Frontal cortex (tissue), 4 donors: ENCODE data around the gene KCNN3. TPM values are rescaled to one million over a fixed set of nuclear protein-coding genes. Genes with fewer than 3 reads are reported as not detected.

Experiments used
- DNase-seq, 2 donors: peaks; one replicate each; pipeline ENCODE4 v3.0.0; 2012; ENCODE audit warnings: low spot score in 2 of 2
- FAIRE-seq: peaks from 2 replicates; lab custom pipeline; 2012; peaks lifted over from hg19 to GRCh38; lab: Jason Lieb, UNC
- total RNA-seq: library from RNA; depleted of rRNA; stranded (reverse); fragments of >200 nt; gene quantifications from one replicate; pipeline ENCODE4 v1.2.3, GENCODE V29; 2014
- donor health status: control.
- donor health status: control.
- donor health status: control.

KCNN3 gene
- total RNA-seq, 1 donor from 2014 or later = 2.4 TPM

DNA sequence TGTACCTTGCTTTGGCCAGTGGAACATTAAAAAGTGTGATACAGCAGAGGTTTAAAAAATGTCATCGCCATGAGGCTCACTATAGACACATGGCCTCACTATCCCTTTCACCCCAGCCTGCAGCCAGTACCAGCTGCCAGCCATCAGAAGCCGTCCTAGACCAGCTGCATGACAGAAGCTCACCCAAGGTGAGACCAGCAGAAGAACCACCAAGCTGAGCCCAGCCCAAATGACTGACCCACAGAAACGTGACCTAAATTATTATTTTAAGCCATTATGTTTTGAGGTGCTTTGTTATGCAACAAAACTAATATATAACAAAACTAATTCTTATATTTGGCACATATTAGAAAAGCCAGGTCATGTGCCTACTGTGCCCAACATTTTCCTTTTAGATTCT lies 91.1 kb downstream of the KCNN3 start:
- FAIRE-seq (no peak), DNase-seq (no peak)

DNA sequence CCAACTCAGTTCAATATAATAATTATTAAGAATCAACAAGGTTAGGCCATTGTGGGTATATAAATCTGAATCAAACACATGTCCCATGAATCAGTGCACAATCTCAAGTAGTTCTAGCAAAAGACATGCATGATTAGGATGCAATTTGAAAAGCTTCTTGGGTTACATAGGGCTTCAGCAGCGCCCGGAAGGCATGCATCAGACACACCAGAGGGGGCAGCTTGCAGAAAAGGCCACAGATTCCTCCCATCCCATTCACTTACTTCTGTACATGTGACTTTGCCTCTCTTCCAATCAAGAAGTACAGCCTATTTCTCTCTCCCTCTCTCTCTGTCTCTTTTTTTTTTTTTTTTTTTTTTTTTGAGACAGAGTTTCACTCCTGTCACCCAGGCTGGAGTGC lies 91.8 kb downstream of the KCNN3 start:
- no peak for FAIRE-seq
- DNase-seq = no peak

DNA sequence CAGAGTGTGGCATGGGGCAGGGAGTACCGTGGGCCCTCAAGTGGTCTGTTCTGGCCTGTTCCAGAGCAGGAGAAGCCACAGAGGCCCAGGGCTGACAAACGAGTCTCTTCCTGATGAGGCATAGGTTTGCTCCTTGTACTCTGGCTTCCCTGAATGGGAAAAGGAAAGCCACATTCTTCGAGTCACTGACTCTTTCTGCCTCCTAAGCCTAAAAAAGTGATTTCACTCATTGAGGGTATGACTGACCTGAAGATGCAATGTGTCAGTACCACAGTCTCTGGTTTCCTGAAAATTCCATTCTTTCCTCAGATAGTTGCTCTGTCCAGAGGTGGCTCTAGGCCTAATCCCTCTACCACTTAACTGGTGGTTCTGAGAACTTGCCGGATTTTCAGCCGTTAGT lies 92.3 kb downstream of the KCNN3 start:
- FAIRE-seq (no peak), DNase-seq (no peak)

DNA sequence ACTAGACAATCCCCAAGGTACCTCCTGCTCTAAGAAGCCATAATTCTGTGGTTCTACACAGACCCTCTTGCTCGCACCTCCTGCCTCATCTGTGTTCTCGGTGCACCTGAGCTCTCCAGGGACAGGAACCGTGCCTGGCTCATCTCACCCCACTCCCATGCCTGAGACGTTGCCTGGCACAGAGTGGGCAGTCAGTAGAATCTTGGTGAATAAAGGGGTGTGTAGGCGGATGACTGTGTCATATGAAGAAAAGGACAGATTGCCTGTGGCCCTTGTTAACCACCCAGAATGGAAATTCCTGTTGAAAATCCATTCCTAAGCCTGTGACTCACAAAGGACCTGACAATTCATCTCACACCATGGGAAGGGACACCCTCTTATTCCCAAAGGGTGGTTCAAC lies 92.9 kb downstream of the KCNN3 start:
- FAIRE-seq (no peak), DNase-seq (no peak)

DNA sequence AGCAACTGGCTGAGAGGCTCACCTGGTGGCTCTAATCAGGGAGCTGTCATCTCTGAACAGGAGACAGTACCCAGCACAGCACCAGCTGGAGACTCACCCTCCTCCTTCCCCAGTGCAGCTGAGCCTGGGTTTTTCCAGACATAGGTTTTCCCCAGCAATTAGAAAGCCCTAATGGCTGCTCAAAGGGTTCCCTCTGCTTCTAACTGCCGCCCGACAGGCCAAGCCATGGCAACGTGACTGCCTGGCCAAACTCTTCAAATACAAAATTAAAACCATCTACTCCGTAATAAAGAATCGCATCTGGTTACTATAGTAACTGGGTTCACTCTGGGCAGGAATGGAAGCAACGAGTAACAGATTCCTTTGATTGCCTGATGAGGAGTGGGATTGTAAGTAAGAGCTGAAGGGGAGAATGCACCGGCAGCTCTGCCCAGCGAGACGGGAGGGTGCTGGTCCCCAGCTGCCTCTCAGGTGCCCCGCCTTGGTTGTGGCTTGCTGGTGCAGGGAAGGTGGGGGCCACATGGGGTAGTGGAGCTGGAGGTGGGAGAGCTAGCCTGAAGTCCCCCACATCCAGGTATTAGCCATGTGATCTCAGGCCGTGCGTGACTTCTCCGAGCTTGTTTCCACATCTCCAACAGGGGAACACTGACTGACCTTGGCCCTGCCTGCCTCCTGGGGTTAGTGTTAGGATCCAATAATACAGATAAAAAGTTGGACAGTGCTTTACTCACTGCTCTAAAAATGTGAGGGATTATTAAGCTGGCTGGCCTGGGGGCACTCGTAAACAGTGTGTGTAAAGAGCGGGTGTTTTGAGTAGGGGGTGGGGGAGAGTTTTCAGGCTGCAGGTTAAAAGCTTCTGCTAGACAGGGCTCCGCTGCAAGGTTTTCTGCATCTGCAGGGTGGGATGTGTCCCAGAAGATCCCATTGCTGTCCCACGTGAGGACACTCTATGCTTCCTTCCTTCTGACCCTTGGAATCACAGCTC lies 94.2 kb downstream of the KCNN3 start:
- no peak for FAIRE-seq
- no peak for DNase-seq

DNA sequence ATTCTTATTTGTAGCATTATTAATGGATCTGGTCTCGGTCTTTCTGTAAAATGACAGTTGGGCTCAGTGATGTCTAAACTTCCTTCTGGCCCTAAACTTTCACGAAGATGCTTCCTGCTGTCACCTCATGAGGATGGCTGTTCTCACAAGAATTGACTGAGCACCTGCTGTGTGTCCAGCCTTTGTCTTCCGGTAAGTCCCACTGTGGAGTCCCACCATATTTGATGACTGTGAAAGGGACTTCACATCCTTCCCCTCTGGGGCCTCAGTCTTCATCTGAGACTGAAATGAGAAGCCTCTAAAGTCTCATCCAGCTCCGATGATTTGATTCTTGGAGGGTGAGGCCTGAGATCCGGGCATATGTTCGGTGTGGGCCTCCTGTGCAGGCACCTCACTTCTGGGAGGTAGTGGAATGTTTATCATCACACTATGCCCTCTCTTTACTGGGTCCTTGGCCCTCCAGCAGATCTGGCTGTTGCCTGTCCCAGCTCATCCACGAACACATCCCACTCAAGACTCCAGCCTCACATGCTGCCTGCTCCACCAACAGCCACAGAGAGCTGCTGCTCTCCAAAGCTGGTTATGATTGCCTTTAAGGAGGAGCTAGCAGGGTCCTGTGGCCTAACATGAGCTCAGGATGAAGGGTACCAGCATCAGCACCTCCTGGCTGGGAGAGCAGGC lies 95.8 kb downstream of the KCNN3 start:
- FAIRE-seq (no peak), DNase-seq (no peak)

DNA sequence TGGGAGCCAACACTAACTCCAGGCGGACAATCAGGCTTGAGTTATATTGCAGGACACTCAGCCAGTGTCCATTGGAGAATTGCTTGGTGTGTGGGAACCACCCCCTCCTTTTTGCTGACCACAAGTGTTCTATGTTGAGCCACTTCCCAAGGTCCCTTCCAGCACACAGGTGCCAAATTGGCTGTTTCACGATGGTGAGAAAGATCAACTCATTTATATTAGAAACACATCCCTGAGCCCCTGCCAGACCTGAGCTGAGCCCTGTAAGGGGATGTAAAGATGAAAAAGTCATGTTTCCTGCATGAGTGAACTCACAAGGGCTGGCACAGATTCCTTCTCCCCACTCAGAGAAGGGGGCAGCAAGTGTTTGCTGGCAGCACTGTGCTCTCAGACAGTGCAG lies 96.5 kb downstream of the KCNN3 start:
- no peak for DNase-seq
- FAIRE-seq = no peak

DNA sequence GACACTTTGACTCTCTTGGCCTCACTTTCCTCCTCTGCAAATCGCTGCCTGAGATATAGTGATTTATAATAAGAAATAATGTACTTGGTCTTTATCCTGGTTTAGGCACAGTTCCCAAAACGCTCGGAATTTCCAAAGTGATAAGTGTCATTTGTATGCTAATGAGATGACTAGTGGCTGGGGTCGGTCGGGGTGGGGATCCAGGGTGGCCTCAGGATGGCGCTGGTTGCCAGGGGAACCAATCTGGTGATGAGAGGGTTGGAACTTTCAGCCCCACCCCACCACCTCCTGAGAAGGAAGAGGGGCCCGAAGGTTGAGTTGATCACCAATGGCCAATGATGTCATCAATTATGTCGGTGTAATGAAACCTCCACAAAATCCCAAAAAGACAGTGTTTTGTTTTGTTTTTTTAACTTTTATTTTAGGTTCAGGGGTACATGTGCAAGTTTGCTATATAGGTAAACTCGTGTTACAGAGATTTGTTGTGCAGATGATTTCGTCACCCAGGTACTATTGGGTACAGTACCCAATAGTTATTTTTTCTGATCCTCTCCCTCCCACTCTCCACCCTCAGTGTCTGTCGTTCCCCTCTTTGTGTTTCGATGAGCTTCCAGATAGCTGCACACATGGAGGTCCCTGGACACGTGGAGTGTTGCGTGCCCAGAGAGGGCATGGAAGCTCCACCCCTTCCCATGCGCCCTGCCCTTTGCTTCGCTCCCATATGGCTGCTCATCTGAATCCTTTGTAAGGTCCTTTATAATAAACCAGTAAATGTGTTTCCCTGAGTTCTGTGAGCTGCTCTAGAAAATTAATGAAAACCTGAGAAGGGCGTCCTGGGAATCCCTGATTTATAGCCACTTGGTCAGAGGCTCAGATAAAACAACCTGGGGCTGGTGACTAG lies 97.2 kb downstream of the KCNN3 start:
- DNase-seq (no peak), FAIRE-seq (no peak)

DNA sequence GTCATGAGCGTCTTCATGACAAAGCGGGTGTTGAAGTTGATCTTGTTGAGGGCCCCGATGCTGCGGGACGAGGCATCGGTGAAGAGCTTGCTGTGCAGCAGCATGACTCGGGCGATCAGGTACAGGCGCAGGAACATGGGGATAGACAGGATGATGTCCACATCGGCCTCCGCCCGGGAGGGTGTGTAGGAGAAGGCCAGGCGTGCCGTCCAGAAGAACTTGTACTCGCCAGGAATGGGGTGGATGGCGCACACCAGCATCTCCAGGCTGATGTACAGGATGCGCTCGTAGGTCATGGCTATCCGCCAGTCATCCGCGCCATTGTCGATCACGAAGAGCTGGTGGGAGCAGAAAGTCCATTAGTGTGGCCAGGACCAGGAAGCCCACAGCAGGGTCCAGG lies 98.0 kb downstream of the KCNN3 start:
- no peak for DNase-seq
- no peak for FAIRE-seq

DNA sequence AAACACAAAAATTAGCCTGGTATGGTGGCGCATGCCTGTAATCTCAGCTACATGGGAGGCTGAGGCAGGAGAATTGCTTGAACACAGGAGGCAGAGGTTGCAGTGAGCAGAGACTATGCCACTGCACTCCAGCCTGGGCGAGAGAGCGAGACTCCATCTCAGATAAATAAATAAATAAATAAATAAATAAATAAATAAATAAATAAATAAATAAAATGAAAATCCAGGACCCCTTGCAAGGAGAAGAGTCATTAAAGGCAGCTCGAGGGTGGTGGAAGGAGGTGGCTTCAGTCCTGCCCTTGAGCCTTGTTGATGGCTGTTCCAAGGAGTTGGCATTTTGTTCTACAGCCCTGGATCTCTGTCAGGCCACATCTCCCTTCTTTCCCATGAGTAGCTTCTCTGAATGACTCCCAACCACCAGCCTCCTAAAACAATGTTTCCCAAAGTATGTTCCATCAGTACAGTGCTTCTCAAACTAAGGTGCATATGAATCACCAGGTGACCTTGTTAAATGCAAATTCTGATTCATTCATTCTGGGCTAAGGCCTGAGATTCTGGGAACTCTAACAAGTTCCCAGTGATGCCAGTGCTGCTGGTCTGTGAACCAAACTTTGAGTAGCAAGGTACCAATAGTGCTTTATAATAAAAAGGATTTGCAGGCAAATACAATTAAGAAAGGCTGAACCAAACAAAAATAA lies 99.0 kb downstream of the KCNN3 start:
- no peak for FAIRE-seq
- DNase-seq = no peak

DNA sequence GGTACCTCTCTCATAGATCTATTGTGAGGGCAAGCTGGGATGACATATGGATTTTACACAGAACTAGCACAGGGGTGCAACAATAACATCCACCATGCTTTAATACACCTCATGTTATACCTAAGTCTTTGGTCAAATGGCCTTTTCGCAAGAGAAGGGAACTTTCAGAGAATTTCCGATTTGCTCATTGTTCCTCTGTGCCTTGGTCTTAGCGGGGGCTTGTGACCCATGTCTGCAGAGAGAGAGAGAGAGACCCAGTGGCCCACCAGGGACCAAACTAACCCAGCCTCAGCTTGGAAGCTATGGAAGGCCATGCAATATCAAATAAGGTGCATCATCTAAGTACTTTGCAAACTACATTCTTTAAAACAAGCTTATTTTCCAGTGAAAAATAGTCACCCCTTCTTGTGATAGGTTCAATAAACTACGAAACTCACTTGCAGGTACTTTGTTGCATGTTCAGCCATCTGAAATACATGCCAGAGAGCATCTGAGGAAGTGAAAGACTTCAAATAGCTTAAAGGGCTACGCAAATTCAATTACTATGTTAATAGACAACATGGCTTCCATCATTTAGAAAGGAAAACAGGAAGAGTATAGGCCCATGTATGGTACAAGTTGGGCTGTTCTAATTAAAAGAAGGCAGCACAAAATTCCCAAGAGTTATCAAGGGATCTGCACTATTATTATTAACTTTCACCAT lies 100.7 kb downstream of the KCNN3 start:
- FAIRE-seq (no peak), DNase-seq (no peak)

DNA sequence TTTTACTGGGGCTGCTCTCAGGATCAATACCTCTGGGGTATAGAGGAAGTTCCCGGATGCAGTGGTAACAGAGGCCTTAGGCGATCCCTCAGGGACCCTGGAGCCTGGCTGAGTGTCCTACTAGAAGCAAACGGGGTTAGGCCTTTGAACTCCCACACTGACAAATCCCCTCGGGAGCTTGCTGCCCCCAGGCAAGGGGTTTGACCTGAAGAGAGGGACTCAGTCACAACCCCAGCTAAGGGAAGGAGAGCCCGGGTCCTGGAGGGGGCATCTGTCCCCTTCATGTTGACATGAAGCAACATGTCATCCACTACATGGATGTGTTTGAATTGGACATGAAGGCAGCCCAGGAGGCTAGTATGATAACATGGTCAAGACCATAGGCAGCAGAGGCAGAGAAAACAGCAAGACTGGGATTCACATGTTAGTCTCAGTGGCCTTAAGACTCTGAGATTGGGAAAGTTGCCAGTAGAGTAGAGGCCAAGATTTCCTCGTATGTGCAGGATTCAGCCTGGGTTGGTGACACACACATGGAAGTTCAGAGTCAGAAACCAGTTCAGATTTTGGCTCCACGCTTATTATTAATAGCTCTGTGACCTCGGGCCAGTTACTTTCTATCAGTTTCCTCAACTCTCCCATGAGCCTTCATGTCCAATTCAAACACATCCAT lies 101.5 kb downstream of the KCNN3 start:
- no peak for DNase-seq
- no peak for FAIRE-seq

DNA sequence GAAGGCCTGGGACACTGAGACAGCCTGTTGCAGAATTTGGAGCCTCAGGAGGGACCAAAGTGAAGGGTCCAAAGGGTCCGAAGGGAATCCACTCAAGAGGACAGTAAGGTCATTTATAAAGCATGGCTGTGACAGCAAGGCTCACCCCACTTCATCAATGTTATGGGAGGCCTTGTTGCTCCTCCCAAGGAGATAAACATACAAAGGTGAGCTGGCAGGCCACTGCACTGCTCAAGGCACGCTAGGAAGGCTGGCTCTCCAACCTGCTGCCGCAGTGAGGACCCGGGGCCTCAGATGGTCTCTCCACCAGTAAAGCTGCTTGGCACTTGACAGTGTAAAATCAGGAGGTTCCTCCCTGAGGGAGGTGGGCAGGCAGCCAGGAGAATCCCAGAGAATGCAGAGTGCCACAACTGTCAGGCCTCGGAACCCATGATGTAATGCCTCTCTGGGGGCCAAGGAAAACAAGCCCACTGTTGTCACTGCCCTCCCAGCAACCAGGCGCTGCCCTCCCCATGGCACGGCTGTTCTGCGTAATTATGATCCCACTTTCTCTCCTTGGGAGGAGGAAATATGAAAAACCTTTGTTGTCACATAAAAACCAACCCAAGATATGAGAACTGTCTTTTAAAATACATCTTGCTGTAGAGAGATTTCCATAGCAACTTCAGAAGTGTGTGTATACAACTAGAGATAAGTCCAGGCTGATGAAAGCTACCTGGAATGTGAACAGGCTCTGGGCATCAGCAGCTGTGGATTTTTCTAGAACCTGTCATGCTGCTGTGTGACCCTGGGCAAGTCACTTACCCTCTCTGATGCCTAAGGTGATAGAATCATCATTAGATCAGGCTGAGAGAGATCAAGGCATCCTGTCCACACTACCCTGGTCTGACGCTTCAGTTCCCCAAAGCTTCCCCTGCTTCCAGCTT lies 102.5 kb downstream of the KCNN3 start:
- DNase-seq = no peak
- FAIRE-seq = no peak

DNA sequence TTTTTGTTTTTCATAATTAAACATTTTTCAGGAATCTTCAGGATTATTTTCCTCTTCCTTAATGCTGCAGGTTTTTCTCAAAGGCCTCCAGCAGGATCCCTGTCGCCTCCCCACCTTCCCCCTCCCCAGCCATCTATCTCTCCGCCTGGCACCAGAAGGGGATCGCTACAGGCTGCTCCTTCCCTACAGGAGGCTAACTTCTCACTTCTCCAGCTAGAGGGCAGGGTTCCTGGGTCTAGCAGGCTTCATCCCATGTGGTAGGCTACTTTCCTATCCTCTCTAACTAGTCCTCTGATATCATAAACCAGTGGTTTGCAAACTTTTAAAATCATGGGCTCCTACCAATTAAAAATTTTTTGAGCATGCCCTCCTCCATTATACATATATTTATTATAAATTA lies 104.1 kb downstream of the KCNN3 start:
- FAIRE-seq = no peak
- no peak for DNase-seq

DNA sequence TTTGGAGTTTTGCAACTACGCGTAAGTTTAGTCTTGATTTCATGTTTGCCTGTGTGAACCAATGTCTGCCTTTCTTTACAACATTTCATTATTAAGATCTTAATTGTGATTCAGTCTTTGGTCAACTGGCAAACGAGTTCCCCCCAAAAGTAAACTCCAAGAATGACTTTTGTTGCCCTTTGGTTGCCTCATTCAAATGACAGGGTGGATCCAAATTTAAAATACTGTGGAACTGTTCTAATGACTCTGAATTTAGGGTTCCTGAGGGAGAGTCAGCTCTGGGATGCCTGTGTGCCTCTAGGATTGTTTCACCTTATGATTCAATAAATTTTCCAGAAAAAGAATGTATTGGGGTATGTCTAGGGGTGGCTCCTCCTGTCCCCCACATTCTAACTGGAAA lies 105.3 kb downstream of the KCNN3 start:
- DNase-seq = no peak
- no peak for FAIRE-seq

DNA sequence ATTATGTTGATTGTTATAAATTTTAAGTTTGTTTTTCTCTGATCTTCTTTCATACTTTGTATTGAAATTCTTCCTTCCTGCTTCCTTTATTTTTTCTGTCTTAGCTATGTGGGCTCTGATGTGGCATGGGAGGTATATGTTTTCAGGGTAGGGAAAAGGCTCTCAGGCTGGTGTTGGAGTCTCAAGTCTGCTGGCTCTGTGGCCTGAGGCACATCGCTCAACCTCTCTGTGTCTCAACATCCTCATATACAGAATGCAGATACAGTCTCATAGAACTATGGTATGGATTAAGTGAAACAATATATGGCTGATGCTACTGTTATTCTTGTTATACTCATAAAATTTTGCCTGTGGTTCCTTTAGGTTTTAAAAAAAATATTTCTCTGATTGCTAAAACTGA lies 105.9 kb downstream of the KCNN3 start:
- FAIRE-seq (no peak), DNase-seq (no peak)

DNA sequence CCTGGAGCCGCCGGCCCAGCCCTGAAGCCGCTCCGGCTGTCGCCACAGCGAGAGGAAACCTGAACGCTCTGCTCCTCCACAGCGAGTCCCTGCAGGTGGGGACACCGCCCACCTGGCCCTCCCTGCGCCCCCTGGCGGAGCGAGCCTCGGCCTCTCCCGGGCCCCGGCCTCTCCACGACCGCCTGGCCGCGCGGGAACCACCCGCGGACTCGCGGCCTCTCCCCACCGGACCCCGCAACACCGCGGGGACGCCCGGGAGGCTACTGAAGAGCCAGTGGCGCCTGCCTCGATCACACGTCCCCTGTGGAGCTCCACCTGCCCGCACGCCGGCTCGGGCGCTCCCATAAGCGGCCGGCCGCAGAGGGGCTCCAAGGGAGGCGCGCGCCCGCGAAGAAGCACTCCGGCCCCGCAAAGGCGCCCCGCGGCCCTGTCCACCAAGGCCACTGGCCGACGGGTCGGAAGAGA lies 109.6 kb downstream of the KCNN3 start:
- peak; percentile 44 to 56 for DNase-seq
- no peak for FAIRE-seq
